Nephron progenitor cell (in vitro differentiated cells): ENCODE results near the gene NOS1AP.
"Not testable (repeated sequence)": the region's sequence is repeated elsewhere in the genome, so short reads cannot be mapped to it uniquely, and the experiment has no call there.

Experiments used
- DNase-seq: peaks from one replicate; pipeline ENCODE4 v3.0.0; 2021
- H3K27ac Mint-ChIP-seq: 2 replicates; pipeline ENCODE4 v1.8.0; 2021; ENCODE audit warnings: mild to moderate bottlenecking, moderate library complexity, mixed read lengths
- H3K27me3 Mint-ChIP-seq: 2 replicates; pipeline ENCODE4 v1.8.0; 2021; ENCODE audit warnings: mild to moderate bottlenecking, low read depth, mixed read lengths; ENCODE audit not compliant: poor library complexity
- H3K36me3 Mint-ChIP-seq: 2 replicates; pipeline ENCODE4 v1.8.0; 2021; ENCODE audit warnings: low read depth, mixed read lengths
- H3K4me1 Mint-ChIP-seq: 2 replicates; pipeline ENCODE4 v1.8.0; 2021; ENCODE audit warnings: mixed read lengths
- H3K4me3 Mint-ChIP-seq: 2 replicates; pipeline ENCODE4 v1.8.0; 2021; ENCODE audit warnings: mild to moderate bottlenecking, moderate library complexity, mixed read lengths
- H3K9me3 Mint-ChIP-seq: 2 replicates; pipeline ENCODE4 v1.8.0; 2021; ENCODE audit warnings: mild to moderate bottlenecking, moderate library complexity, mixed read lengths
- TF ChIP-seq, protein P1 (sequence below): fragments of 200-600 bp; sonication (generic); IDR thresholded peaks from 2 replicates; pipeline ENCODE4 v1.5.0; 2021; ENCODE audit warnings: antibody characterized with exemption

Gene NOS1AP

DNA sequence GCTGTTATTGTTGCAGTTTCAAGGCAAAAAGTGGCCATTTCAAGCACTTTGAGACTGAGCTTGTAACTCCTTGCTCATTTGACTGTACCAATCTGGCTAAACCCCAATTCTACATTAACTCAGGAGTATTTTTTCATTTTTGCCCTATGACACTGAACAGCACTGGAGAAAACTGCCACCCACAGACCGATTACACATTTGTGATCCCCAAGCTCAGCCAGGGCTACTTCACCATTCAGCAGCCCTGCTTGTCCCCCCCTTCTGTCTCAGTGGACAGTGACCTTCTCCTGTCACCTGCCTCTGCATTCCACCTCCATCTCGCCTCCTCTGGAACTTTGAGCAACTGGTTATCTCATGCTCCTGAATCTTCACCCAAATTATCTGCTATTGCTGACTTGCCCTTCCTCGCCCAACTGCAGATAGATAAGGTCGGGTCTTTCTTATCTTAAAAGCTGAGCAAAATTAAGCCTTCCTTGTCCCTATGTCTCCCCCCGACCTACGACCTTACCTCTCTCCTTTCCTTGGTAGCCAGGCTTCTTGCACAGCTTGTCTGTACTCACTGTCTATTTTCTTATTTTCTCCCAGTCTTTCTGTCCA, 281.9 kb downstream of the NOS1AP start:
- H3K4me3 Mint-ChIP-seq = no peak overlapping the region
- H3K36me3 Mint-ChIP-seq = no peaks in the 10 kb centered on the region
- H3K9me3 Mint-ChIP-seq = no peaks in the 10 kb centered on the region
- H3K27me3 Mint-ChIP-seq = no peaks in the 10 kb centered on the region
- H3K4me1 Mint-ChIP-seq = peaks cover 61% of the 10 kb centered on the region
- no peak overlapping the region for H3K27ac Mint-ChIP-seq
- TF ChIP-seq, protein P1, sequence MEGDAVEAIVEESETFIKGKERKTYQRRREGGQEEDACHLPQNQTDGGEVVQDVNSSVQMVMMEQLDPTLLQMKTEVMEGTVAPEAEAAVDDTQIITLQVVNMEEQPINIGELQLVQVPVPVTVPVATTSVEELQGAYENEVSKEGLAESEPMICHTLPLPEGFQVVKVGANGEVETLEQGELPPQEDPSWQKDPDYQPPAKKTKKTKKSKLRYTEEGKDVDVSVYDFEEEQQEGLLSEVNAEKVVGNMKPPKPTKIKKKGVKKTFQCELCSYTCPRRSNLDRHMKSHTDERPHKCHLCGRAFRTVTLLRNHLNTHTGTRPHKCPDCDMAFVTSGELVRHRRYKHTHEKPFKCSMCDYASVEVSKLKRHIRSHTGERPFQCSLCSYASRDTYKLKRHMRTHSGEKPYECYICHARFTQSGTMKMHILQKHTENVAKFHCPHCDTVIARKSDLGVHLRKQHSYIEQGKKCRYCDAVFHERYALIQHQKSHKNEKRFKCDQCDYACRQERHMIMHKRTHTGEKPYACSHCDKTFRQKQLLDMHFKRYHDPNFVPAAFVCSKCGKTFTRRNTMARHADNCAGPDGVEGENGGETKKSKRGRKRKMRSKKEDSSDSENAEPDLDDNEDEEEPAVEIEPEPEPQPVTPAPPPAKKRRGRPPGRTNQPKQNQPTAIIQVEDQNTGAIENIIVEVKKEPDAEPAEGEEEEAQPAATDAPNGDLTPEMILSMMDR = no peak
- no peak for DNase-seq

DNA sequence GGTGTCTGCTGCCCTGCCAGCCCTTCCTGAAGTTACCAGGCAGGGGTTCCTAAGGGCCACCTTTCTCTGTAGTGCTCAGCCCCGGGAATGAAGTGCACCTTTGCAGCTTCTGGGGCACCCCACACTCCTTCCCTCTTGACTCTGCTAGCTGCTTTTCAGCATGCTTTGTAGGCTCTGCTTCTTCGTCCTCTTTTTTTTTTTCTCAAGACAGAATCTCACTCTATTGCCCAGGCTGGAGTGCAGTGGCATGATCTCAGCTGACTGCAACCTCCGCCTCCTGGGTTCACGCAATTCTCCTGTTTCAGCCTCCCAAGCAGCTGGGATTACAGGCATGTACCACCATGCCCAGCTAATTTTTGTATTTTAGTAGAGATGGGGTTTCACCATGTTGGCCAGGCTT, 282.4 kb downstream of the NOS1AP start:
- not testable (repeated sequence) for H3K27me3 Mint-ChIP-seq, H3K9me3 Mint-ChIP-seq, H3K27ac Mint-ChIP-seq, H3K36me3 Mint-ChIP-seq, H3K4me3 Mint-ChIP-seq, DNase-seq
- H3K4me1 Mint-ChIP-seq = peaks cover 61% of the 10 kb centered on the region

DNA sequence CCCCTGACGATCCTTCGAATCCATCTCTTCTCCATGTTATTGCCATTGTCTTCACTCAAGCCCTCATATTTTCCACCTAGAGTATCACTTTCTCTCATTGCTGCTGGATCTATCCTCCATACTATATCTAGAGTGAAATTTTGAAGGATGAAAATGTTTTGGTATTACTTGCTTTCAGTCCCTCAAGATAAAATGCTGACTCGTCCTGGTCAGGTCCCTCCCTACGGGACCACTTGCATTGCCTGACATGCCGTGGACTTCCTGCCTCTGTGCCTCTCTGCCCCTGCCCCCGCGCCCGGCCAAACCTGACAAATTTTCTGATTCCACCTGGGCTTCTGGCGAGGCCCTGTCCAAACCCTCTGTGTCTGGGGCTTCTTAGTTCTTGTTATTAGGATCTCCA, 283.6 kb downstream of the NOS1AP start:
- no peak for DNase-seq
- H3K36me3 Mint-ChIP-seq = no peaks in the 10 kb centered on the region
- TF ChIP-seq, protein P1 = no peak
- no peak overlapping the region for H3K27ac Mint-ChIP-seq
- no peaks in the 10 kb centered on the region for H3K9me3 Mint-ChIP-seq
- H3K4me3 Mint-ChIP-seq = no peak overlapping the region
- H3K27me3 Mint-ChIP-seq = no peaks in the 10 kb centered on the region
- peaks cover 50% of the 10 kb centered on the region for H3K4me1 Mint-ChIP-seq

DNA sequence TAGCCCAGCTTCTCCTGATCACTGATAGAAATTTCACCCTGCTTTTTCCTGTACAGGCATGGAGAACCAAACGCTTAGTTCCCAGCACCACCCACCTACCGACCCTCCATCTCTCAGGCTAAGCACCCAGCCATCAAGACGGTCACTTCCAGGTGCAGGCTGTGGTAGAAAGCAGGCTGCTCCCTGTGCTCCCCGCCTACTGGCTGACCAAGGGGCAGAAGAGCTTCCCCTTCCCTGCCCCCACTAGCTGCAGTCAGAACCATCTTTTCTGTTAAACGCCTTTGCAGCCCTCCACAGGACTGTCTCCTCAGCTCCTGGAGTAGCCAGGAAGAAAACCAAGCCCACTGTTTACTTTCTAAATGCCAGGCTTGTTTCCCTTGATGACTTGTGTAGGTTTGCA, 284.2 kb downstream of the NOS1AP start:
- no peaks in the 10 kb centered on the region for H3K36me3 Mint-ChIP-seq
- no peak overlapping the region for H3K27ac Mint-ChIP-seq
- no peaks in the 10 kb centered on the region for H3K27me3 Mint-ChIP-seq
- H3K4me1 Mint-ChIP-seq = peaks cover 44% of the 10 kb centered on the region
- no peak for DNase-seq
- TF ChIP-seq, protein P1 = no peak
- no peak overlapping the region for H3K4me3 Mint-ChIP-seq
- H3K9me3 Mint-ChIP-seq = no peaks in the 10 kb centered on the region

DNA sequence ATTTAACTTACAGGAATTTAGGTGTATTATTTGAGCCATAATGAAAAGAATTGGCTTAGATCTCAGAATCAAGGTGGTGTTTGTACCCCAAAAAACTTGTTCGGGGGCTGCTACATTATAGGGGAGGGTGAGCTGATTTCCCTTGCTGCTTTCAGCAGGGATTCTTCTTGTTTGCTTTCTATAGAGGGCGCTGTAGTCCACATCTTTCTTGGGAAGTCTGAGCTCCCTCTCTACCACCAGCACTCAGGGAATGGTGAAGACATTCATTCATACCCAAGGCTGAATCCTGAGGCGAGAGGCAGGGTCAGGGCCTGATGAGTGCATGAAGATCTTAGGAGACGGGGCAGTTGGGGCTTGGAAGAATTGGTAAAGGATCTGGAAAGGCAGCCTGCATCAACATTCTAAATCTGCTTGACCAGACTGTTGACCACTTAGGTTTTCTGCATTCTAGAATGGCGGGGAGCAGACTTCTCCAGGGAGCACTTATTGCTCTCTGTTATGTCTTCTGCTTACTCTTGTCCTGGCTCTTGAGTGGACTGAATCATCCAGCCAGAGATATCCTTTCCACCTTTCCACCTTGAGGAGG, 288.3 kb downstream of the NOS1AP start:
- Mint-ChIP-seq H3K36me3 (no peaks in the 10 kb centered on the region), H3K4me1 (peaks cover 19% of the 10 kb centered on the region), H3K4me3 (no peak overlapping the region), H3K27me3 (peaks cover 3% of the 10 kb centered on the region), H3K27ac (no peak overlapping the region), H3K9me3 (no peaks in the 10 kb centered on the region)
- DNase-seq = no peak
- TF ChIP-seq, protein P1 = peak; percentile 49

DNA sequence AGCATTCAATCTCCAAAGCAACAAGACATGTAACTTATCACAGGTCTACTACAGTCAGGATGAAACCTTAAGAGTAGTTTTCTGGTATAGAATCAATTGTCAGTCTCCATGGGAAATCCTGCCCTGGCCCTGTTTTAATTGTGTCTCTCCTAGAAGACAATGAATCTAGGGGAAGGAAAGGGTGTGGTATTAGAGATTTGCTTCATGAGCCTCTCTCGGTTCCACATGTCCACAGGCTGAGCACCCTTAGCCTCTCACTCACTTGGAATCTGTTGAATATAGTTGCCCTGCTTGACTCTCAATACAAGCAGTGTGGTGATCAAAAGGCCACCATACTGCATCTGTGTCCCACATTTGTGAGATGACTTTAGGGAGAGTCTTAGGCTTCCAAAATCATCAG, 289.4 kb downstream of the NOS1AP start:
- Mint-ChIP-seq H3K9me3 (no peaks in the 10 kb centered on the region), H3K27ac (peak overlapping the region; percentile 19), H3K4me1 (peaks cover 8% of the 10 kb centered on the region), H3K36me3 (no peaks in the 10 kb centered on the region), H3K4me3 (no peak overlapping the region), H3K27me3 (peaks cover 6% of the 10 kb centered on the region)
- TF ChIP-seq, protein P1 = no peak
- DNase-seq = no peak
